ENCODE measurements around the gene MCF2L2.

DNA sequence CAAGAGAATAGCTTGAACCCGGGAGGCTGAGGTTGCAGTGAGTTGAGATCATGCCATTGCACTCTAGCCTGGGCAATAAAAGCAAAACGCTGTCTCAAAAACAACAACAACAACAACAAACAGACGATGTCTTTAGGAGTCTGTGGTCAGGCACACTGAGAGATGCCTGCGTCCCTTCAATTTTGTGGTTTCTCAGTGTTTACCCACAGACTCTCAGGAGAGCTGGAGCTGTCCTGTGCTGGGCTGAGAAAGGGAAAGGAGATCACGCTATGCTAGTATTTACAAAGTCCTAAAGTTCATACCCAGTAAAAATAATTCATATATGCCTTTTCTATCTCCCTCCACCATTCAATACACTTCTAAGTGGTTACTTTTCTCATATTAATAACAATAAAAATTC is 272.2 kb downstream of the MCF2L2 start:
- TF ChIP-seq, protein P1, sequence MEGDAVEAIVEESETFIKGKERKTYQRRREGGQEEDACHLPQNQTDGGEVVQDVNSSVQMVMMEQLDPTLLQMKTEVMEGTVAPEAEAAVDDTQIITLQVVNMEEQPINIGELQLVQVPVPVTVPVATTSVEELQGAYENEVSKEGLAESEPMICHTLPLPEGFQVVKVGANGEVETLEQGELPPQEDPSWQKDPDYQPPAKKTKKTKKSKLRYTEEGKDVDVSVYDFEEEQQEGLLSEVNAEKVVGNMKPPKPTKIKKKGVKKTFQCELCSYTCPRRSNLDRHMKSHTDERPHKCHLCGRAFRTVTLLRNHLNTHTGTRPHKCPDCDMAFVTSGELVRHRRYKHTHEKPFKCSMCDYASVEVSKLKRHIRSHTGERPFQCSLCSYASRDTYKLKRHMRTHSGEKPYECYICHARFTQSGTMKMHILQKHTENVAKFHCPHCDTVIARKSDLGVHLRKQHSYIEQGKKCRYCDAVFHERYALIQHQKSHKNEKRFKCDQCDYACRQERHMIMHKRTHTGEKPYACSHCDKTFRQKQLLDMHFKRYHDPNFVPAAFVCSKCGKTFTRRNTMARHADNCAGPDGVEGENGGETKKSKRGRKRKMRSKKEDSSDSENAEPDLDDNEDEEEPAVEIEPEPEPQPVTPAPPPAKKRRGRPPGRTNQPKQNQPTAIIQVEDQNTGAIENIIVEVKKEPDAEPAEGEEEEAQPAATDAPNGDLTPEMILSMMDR (IDR thresholded peaks at IDR 0.05): no peak
- TF ChIP-seq POLR2A (IDR thresholded peaks at IDR 0.05): no peak
